Neutrophil (primary cell): ENCODE data around the gene LRRC23.
A peak's percentile ranks its signal among the peaks of the same experiment; 100 is the strongest.

ENCODE experiments used
- H3K27ac ChIP-seq: fragments of 200-600 bp; sonication (generic); 2 replicates; pipeline ENCODE4 v1.5.1; 2016; ENCODE audit warnings: mild to moderate bottlenecking, moderate library complexity
- H3K27me3 ChIP-seq: fragments of 200-600 bp; sonication (generic); 2 replicates; pipeline ENCODE4 v1.6.0; 2016; ENCODE audit warnings: mild to moderate bottlenecking
- H3K36me3 ChIP-seq: fragments of 200-600 bp; sonication (generic); 2 replicates; pipeline ENCODE4 v1.5.1; 2017
- H3K4me1 ChIP-seq, 2 experiments: fragments of 200-600 bp in 1 of 2; sonication (generic) in 1 of 2; 1 replicate in 1 of 2; 2 replicates in 1 of 2; pipeline versions ENCODE4 v1.5.1 to v1.6.1; 2013 to 2016; ENCODE audit warnings: low read depth in 1 of 2, low read length in 1 of 2, mild to moderate bottlenecking in 1 of 2, moderate library complexity in 1 of 2; ENCODE audit not compliant: control insufficient read depth in 1 of 2, insufficient read depth in 1 of 2
- H3K4me3 ChIP-seq, 2 experiments: fragments of 200-600 bp in 1 of 2; sonication (generic) in 1 of 2; 1 replicate in 1 of 2; 2 replicates in 1 of 2; pipeline ENCODE4 v1.5.1; 2013 to 2016; ENCODE audit warnings: low read depth in 1 of 2, low read length in 1 of 2, mild to moderate bottlenecking in 1 of 2, moderate library complexity in 1 of 2
- H3K9me3 ChIP-seq: fragments of 200-600 bp; sonication (generic); 2 replicates; pipeline ENCODE4 v1.5.1; 2016
- CTCF ChIP-seq: fragments of 200-600 bp; sonication (generic); IDR thresholded peaks from 2 replicates; pipeline ENCODE4 v1.5.1; 2016; ENCODE audit warnings: antibody characterized with exemption

LRRC23 gene

GRCh38 chr12:6954316-6955107 is 49.9 kb downstream of the LRRC23 start:
- peak overlapping the region; percentile 88 to 97 for H3K4me3 ChIP-seq
- peaks cover 72 to 85% of the 10 kb centered on the region in 2 experiments for H3K4me1 ChIP-seq
- peaks cover 72% of the 10 kb centered on the region for H3K36me3 ChIP-seq

GRCh38 chr12:6955108-6956020 is 50.7 kb downstream of the LRRC23 start:
- Histone ChIP-seq H3K27ac (peak overlapping the region; percentile 99), H3K9me3 (no peaks in the 10 kb centered on the region), H3K27me3 (no peaks in the 10 kb centered on the region), H3K4me1 (peaks cover 73 to 86% of the 10 kb centered on the region in 2 experiments), H3K36me3 (peaks cover 80% of the 10 kb centered on the region), H3K4me3 (peak overlapping the region; percentile 88 to 97)
- TF ChIP-seq CTCF = no peak

More at GRCh38 chr12:6954316-6955107, 49.9 kb downstream of the LRRC23 start:
- no peak for TF ChIP-seq CTCF
- H3K9me3 ChIP-seq = no peaks in the 10 kb centered on the region
- no peaks in the 10 kb centered on the region for H3K27me3 ChIP-seq
- H3K27ac ChIP-seq = peak overlapping the region; percentile 99

GRCh38 chr12:6956021-6956727 is 51.6 kb downstream of the LRRC23 start:
- Histone ChIP-seq H3K27ac (peak overlapping the region; percentile 99), H3K36me3 (peaks cover 88% of the 10 kb centered on the region), H3K4me1 (peaks cover 73 to 86% of the 10 kb centered on the region in 2 experiments), H3K27me3 (no peaks in the 10 kb centered on the region), H3K4me3 (peak overlapping the region in 1 of 2 experiments; percentile 88), H3K9me3 (no peaks in the 10 kb centered on the region)
- TF ChIP-seq CTCF = no peak

- Histone ChIP-seq H3K4me3 (peak overlapping the region in 1 of 2 experiments; percentile 88), H3K4me1 (peaks cover 83 to 97% of the 10 kb centered on the region in 2 experiments), H3K27ac (peak overlapping the region; percentile 99), H3K36me3 (peaks cover 92% of the 10 kb centered on the region), H3K27me3 (no peaks in the 10 kb centered on the region), H3K9me3 (no peaks in the 10 kb centered on the region)
- TF ChIP-seq CTCF = no peak
Observed at GRCh38 chr12:6957151-6957701, 52.6 kb downstream of the LRRC23 start.
